Inflammatory macrophage treated with lipopolysaccharide for 1 hour (primary cell): ENCODE measurements around the gene BTRC.
A peak's percentile ranks its signal among the peaks of the same experiment; 100 is the strongest.
"Not testable (repeated sequence)": the region's sequence is repeated elsewhere in the genome, so short reads cannot be mapped to it uniquely, and the experiment has no call there.

ENCODE experiments used
- DNase-seq, 2 donors: peaks; one replicate each; pipeline ENCODE4 v3.0.0-alpha.2; 2020 to 2022

BTRC gene

DNA sequence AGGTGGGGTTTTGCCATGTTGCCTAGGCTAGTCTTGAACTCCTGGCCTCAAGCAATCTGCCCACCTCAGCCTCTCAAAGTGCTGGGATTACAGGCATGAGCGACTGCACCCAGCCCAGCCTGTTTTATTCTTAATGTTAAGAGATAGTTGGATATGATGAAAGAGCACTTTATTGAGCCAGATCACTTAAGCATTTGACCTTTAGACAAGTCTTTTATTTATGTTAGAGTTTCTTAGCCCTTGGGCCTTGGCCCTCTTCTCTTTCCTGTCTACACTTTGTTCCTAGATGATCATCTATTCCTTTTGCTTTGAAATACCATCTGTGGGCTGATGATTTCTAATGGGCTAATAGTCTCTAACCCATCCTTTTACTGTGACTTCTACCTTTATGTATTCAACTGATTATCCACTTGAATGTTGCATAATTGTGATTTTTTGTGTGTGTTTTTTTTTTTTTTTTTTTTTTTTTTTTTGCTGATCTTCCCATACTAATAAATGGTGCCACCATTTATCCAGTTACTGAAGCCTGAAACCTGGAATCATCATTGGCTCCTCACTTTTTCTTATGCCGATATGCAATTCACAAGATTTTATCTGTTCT lies 34.8 kb downstream of the BTRC start:
- no peak for DNase-seq

DNA sequence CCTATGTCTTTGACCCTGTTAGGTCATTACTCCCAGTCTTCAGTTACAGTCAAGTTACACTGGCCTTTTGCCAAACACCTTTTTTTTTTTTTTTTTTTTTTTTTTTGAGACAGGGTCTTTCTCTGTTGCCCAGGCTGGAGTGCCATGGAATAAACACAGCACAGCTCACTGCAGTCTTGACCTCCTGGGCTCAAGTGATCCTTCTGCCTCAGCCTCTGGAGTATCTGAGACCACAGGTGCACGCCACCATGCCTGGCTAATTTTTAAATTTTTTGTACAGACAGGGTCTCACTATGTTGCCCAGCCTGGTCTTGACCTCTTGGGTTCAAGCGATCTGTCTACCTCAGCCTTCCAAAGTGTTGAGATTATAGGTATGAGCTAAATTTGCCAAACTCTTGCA lies 35.6 kb downstream of the BTRC start:
- not testable (repeated sequence) for DNase-seq

DNA sequence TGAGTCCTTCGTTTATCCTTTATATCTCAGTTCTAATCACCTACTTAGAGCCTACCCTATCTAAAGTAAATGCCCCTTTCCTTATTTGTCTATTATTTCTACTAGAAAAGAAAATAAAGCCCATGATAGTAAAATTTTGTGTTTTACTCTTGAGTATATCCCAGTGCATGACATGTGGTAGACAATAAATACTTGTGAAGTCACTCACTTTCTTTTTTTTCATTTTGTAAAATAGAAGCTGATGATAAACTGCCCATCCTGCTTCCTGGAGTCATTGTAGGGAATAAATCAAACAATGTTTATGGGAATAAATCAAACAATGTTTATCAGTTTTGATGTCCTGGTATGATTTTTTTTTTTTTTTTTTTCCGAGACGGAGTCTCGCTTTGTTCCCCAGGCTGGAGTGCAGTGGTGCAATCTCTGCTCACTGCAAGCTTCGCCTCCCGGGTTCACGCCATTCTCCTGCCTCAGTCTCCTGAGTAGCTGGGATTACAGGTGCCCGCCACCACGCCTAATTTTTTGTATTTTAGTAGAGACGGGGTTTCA lies 36.1 kb downstream of the BTRC start:
- DNase-seq: no peak

DNA sequence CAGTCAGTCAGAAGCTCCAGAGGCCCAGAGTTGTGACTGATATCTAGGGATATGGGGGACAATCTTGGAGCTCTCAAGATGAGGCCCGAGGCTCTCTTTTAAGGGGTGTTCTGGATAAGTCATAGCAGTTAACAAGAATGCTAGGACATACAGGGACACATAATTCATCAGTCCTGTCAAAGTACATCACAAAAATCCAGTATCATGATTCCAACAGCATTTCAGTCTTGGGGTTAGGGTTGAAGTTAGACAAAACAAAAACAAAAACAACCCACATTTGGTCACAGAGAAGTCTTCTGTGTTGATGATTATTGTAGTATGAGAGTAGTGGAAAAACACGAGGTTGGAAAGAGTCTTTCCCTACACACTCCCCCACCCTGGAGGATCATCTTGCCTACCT lies 39.4 kb downstream of the BTRC start:
- no peak for DNase-seq

DNA sequence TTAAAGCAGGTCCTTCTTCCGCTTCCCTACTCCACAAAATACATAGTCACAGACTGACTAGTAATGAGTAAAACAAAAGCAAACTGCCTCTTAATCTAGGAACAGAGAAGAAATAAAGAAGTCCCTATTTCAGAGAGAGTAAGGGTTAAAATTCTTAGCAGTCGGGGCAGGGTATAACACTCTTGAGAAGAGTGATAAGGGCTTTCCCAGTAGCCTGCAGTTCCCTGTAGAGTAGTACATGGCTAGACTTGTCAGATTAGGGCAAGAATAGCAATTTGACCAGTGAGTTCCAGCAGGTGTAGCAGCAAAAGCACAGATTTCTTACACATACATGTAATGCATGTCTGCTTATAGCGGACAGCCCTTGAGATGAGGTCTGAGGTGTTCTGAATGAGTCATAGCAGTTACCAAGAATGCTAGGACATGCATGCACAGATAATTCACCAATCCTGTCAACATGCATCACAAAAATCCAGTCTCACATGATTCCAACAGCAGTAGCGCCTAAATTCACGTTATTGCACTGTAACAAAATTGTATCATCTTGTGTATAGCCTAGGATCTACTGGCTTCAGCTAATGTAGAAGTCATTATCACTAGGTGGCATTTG lies 40.7 kb downstream of the BTRC start:
- no peak for DNase-seq

DNA sequence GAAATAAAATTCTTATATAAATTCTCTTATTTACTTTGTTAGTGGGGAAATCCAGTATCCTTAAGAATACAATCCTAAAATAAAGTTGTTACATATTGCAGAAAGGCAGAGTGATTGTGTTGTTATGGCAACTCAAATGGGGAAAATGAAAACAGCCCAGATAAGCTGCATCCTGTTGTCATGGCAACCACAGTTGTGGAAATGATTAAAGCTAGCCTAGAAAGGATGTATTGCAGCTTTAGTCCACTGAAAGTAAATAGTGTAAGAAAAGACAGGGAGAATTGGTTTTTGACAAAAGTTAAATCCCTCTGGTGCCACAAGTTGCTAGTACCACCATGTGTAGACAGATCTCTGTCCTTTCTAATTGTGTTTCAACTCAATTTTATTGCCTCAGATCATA lies 43.2 kb downstream of the BTRC start:
- peak in 1 of 2 donors; percentile 13 for DNase-seq

DNA sequence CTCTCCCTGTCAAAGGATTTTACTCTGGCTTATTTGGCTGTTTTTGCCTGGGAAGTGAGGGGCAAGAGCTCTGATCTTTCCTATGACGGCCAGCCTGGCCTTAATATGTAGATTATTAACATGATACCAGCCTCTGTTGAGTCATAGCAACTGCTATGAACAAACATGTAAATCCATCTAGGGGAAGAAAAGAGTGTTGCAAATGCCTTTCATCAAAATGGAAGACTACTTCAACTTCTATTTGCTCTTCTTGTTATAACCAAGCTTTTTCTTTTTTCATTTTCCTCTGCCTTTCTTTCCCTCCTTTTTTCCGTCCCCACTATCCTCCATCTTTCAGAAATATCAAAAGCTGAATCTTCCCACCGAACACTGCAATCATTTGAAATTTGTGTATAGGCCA lies 46.6 kb downstream of the BTRC start:
- DNase-seq: no peak

DNA sequence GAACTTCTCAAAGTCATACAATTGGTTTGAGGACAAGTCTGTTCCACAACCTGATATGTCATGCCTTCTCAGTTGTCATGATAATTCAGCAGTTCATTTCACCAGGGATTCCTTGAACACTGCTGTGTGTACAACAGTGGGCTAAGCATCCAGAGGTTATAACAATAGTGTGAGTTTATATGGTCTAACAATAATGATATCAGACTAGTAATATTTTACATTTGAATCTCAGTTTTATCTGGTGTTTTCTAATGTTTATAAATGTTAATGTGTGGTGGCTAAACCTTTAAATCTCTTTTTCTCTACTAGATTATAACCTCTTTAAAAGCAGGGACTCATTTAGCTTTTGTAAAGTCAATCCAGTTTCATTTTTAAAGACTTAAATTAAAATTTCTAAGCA lies 48.7 kb downstream of the BTRC start:
- DNase-seq: no peak

DNA sequence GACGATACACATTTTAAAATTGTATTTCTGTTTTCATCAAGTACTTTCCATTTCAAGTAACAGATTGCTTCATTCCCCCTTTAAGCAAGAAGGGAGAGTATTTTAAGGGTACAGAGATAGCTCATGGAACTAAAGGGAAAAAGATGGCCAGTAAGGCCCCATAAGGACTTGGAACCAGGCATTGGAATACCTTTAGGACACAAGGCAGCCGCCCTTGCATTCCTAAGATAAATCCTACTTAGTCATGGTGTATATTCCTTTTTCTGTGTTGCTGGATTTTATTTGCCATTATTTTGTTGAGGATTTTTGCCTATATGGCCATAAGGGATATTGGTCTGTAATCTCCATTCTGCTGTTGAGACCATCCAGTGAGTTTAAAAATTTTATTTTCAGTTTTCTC lies 49.2 kb downstream of the BTRC start:
- no peak for DNase-seq

DNA sequence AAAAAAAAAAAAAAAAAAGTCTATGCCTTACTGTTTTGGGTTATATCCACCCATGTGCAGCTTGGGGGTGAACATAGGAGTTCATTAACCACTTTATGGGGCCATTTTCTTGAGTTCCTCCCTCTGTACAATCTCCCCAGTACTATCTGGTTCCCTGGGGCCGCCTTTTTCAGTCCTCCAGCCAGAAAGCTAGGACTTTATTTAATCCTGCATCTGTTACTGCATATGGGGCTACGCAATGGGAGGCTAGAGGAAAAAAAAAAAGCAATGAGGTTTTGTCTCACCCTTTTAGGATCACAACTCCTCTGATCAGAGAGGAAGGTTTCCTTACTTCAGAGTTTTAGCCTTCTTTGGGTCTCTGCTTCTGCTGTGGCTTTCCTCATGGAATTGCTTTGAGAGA lies 51.0 kb downstream of the BTRC start:
- DNase-seq: no peak

DNA sequence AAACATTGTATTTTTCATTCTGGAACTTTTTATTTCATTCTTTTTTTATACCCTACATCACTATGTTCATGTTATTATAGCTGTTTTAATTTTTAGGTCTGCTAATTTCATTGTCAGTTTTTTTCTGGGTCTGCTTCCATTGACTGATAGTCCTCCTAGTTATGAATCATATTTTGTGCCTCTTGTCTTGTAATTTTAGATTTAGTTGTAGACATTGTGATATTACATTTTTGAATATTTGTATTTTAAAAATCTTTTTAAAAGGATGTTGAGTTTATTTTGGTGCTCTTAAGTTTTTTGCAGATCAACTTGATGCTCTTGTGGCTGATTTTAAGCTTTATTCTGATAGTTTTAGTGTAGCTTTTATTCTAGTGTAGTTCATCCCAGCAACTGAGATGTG lies 57.6 kb downstream of the BTRC start:
- DNase-seq: no peak

DNA sequence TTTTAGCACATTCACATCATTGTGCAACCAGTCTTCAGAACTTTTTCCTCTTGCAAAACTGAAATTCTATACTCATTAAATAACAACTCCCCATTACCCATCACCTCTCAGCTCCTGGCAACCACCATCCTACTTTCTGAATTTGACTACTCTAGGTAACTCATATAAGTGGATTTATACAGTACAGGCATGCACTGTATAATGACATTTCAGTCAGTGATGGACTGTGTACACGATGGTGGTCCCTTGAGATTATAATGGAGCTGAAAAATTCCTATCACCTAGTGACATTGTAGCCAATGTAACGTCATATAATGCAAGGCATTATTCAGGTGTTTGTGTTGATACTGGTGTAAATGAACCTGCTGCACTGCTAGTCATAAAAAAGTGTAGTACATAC lies 60.1 kb downstream of the BTRC start:
- no peak for DNase-seq

DNA sequence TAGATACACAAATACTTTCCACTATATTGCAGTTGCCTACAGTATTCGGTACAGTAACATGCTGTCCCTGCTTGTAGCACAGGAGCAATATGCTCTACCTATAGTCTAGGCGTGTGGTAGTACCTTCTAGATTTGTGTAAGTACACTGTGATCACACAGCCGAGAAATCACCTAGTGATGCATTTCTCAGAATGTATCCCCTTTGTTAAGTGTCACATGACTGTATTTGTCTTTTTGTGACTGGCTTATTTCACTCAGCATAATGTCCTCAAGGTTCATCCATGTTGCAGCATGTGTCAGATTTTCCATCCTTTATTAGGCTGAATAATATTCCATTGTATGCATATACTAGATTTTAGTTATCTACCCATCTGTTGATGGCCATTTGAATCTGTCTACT lies 61.9 kb downstream of the BTRC start:
- DNase-seq: no peak

DNA sequence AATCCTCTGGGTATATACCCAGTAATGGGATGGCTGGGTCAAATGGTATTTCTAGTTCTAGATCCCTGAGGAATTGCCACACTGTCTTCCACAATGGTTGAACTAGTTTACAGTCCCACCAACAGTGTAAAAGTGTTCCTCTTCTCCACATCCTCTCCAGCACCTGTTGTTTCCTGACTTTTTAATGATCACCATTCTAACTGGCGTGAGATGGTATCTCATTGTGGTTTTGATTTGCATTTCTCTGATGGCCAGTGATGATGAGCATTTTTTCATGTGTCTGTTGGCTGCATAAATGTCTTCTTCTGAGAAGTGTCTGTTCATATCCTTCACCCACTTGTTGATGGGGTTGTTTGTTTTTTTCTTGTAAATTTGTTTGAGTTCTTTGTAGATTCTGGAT lies 68.0 kb downstream of the BTRC start:
- DNase-seq: not testable (repeated sequence)

DNA sequence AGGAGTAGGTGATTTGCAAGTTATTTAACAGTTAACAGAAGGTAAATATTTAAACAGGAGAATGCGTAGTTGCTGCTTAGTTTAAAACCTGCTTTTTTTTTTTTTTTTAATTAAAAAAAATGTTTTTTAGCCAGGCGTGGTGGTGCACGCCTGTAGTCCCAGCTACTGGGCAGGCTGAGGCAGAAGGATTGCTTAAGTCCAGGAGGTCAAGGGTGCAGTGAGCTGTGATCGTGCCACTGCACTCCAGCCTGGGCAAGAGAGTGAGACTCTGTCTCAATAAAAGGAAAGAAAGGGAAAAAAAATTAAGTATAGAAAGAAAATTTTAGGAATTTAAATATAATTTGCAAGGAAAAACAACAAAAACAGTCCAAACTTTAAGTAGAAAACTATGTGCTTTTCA lies 71.6 kb downstream of the BTRC start:
- DNase-seq: no peak

DNA sequence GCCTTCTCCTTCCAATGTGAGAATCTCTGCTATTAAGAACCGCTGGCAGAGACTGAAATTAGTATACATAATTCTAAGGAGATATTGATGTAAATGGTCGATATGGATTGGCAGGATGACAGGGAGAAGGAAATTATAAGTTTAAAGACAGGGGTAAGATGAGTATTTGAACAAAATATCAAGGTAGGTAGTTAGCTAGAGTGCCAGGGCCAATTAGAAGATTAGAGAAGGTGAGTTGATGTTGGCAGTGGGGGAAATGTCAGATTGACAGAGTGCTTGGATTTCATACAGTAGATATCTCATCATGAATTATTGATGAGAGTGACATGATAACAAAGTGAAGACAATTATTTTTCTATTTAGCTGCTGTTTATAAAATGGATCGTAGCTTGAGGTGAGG lies 74.1 kb downstream of the BTRC start:
- DNase-seq: no peak

DNA sequence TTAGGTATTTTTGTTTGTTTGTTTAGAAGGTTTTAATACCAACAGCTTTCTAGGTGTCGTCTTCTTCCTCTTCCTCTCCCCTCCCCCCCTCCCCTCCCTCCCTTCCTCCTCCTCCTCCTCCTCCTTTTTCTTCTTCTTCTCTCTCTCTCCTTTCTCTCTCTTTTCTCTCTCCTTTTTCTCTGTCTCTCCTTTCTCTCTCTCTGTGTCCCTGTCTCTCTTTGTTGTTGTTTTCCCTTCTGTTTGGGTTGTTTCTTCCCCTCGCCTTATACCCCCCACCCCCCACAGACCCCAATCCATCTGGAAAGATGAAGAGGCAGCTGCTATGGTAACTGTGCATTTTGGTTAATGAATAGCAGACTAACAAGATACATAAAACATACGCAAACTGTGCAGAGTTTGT lies 75.5 kb downstream of the BTRC start:
- no peak for DNase-seq

DNA sequence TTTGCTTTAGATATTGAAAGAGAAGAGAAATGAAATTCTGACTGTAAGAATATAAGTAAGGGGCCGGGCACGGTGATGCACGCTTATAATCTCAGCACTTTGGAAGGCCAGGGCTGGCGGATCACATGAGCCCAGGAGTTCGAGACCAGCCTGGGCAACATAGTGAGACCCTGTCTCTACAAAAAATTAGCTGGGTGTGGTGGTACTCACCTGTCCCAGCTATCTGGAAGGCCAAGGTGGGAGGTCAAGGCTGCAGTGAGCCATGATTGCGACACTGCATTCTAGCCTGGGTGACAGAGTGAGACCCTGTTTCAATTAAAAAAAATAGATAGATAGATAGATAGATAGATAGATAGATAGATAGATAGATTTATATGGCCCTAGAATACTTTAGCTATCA lies 82.3 kb downstream of the BTRC start:
- no peak for DNase-seq

DNA sequence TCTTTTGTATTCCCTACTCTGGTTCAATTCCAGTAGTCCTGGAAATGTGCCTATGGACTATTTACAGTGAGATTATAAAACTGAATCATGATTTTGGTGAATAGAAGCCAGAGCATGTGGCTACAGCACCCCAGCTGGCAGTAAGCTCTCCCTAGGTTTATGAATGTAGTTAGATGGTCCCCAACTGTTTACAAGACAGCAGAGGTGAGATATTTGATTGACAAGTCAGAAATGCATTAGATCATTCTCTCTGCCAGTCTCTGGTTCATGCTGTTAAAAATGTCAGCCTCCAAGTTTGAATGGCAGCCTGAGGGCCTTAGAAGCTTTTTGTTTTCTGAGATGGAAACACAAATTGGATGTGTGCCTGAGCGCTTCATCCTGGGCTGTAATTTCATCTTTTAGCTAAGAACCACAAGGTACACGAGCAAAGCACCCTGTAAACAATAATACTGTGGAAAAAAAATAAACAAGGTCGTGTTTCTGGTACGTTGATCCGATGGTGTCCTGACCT lies 85.0 kb downstream of the BTRC start:
- no peak for DNase-seq

DNA sequence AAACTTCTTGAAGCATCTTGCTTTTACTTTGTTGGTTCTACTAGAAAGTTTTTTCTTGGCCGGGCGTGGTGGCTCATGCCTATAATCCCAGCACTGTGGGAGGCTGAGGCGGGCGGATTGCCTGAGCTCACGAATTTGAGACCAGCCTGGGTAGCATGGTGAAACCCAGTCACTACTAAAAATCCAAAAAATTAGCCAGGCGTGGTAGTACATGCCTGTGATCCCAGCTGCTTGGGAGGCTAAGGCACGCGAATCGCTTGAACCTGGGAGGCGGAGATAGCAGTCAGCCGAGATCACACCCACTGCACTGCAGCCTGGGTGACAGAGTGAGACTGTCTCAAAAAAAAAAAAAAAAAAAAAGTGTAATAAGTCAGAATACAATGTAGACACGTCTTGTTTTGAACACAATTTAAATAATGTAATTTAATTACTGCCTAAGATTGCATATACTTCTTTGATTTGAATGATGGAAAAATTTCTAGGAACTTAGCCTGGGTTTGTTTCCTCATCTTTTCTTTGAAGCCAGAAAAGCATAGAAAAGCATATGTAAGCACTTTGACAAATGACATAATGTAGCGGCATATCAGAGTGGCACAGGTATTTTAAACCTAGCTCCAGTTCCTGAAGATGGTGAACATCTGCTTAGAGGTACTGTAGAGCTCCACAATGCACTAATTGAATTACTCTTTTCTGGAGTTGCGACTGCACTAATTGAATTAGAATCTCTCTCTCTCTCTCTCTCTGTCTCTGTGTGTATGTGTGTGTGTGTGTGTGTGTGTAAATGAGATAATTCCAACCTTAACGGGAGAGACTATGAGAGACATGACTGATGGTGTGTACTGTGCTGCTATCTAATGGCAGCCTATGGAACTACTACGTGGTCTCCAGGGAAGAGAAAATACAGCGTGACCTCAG lies 87.8 kb downstream of the BTRC start:
- DNase-seq: peak; percentile 40 to 49

DNA sequence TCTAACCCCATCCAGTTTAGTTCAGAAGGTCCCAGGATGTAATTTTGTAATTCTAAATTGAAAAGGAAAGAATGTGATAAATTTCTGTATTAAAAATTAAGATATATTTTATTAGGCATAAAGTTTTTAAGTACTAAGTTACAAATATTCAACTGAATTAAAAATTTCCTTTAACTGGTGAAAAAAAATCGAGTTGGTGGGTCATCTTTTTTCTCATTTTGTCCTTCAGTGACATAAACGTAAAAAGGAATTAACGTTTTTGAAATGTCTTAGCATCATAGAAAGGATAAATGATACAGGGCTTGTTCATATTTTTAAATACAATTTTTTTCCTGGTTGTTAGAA lies 88.5 kb downstream of the BTRC start:
- no peak for DNase-seq

DNA sequence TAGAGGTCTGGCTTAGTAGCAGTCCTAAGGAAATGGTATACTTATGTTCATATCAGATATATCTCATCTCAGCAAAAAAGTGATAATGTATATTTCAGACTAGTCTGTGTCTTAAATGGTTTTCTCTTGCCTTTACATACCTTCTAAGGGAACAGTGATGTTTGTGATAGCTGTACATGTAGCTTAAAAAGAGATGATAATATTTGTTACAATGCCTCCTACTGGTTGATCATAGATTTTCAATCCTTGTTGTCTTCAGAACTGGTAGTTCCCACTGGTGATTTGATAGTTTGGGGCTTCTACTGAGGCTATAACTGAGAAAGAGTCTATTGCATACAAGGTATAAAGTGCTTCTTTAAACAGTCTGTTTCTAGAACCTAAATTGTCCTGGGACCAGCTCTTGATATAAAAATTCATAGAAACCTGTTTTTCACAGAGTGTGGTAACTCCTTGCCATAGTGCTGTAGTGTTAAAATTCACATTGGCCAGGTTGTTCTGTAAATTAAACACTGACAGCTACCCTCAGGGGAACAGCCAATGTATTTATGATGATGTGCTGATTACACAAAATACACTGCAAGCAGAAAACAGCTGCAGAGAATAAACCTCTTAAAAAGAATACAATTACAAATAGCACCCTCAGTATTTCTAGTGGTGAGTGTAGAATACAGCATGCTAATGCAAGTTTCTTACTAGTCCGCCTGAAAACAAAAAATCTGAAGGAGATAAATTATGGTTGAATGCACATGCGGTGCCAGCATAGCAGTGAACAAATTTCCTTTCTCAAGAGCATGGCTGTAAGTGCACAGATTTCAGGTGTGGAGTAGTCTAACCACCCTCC lies 90.3 kb downstream of the BTRC start:
- peak; percentile 8 to 45 for DNase-seq

DNA sequence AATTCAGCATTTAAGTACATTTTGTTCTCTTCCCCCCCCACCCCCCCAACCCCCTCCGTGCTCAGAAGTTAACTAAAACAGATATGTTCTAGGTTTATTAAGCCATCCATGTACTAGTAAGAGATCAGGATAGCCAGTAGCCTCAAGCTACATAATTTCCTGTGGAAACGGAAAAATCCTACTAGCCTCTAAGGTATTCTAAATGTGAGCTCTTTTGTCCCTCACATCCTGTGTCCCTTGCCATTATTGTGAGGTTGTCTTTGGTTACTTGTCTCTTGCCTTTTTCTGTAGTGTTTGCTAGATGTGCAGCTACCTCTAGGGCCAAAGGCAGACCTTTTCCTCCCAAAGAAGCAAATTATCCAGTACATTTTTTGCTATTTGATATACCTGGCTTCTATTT lies 92.1 kb downstream of the BTRC start:
- no peak for DNase-seq
